GM18858 (cell line): Measurements from ENCODE around the gene SH3RF3.
A peak's percentile ranks its signal among the peaks of the same experiment; 100 is the strongest.

Experiments
- ATAC-seq: cut with Tn5 transposase; IDR thresholded peaks from one replicate; pipeline ENCODE4 v1.9.1; 2021; ENCODE audit not compliant: unreplicated experiment

The SH3RF3 gene

GRCh38 chr2:109233643-109234042 lies 104.6 kb downstream of the SH3RF3 start:
- ATAC-seq: no peak

- no peak for ATAC-seq
These were observed 105.3 kb downstream of the SH3RF3 start for GRCh38 chr2:109234355-109234754.

GRCh38 chr2:109236147-109236546 lies 107.1 kb downstream of the SH3RF3 start:
- ATAC-seq: no peak

- ATAC-seq: no peak
These were observed 108.8 kb downstream of the SH3RF3 start for GRCh38 chr2:109237792-109238191.

GRCh38 chr2:109238580-109238979 lies 109.6 kb downstream of the SH3RF3 start:
- peak; percentile 84 for ATAC-seq

GRCh38 chr2:109239720-109240119 lies 110.7 kb downstream of the SH3RF3 start:
- ATAC-seq: no peak

GRCh38 chr2:109242210-109242653 lies 113.2 kb downstream of the SH3RF3 start:
- no peak for ATAC-seq

- no peak for ATAC-seq
These were observed 113.8 kb downstream of the SH3RF3 start for GRCh38 chr2:109242654-109243331.

- no peak for ATAC-seq
These were observed 114.7 kb downstream of the SH3RF3 start for GRCh38 chr2:109243526-109244303.

GRCh38 chr2:109244304-109244582 lies 115.2 kb downstream of the SH3RF3 start:
- ATAC-seq: no peak

DNA sequence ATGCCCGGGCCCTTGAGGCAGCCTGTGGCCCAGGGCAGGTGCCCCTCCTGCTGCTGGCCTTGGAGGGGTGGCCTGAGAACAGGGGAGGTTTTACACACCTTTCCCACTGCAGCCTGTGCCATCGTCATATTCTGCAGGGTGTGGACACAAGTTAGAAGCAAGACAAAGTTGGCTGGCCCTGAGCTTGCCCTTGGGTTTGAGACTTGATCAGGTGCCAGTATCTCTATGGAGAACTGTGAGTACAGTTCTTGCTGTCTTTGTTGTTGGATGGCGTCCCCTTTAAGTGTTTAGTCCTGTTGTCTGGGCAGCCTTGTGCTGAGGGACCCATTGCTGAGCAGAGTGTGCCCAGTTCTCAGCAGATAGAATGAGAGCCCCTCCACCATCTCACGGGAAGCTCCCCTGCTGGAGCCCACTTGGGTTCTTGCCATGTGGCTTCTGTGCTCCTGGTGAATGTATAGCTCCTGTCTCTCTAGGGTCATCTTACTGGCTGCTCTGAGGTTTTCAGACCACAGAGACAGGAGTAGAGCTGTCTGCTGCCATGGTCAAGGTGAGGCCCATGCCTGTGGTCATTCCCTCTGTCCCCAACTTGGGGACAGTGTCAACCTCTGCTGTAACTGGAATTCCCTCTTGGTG lies 115.9 kb downstream of the SH3RF3 start:
- ATAC-seq: no peak

DNA sequence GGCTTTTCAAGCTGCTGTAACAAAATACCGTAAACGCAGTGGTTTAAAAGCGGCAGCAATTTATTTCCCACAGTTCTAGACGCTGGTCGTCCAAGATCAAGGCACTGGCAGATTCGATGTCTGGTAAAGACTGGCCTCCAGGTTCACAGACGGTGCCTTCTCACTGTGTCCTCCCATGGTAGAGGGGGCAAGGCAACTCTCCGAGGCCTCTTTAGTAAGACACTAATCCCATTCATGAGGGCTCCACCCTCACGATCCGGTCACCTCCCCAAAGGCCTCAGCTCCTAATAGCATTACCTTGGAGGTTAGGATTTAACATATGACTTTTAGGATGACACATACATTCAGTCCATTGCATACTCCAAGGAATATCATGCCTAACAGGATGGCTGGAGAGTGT lies 117.2 kb downstream of the SH3RF3 start:
- ATAC-seq: no peak

DNA sequence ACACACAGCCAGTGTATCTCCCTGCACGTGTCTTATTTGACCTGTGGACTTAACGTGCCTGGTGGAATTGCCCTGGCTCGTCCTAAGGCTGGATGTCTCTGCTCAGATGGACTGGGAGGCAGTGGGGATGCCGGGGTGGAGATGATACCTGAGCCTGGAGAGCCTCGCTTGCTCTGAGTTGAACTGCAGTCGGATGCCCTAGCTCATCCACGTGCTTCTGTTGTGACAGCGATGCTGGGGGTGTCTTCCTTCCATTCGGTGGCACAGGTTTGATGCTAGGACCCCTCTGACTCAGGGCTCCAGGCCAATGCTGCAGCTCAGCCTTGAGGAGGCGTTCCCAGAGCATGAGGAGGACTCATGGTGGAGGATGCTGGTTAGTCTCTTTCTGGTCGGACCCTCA lies 117.6 kb downstream of the SH3RF3 start:
- ATAC-seq: no peak

DNA sequence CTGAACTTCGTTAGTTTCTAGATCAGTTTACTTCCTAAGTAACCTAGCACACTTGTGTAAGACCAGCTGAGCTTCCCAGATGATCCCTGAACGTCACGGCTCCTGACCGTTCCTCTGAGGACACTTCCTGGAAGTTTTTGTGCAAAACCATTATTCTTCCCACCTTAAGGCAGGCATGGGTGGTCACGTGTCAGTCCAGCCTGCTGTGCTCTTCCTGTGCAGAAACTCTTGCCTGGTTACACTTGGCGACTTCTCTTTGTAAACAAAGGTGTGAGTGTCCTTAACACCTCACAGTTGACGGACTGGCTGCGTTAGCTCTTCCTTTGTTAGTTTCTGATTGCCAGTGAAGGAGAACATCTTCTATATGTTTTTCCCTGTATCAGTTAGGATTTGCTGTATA lies 118.3 kb downstream of the SH3RF3 start:
- no peak for ATAC-seq

- no peak for ATAC-seq
These were observed 118.8 kb downstream of the SH3RF3 start for GRCh38 chr2:109247812-109248211.

DNA sequence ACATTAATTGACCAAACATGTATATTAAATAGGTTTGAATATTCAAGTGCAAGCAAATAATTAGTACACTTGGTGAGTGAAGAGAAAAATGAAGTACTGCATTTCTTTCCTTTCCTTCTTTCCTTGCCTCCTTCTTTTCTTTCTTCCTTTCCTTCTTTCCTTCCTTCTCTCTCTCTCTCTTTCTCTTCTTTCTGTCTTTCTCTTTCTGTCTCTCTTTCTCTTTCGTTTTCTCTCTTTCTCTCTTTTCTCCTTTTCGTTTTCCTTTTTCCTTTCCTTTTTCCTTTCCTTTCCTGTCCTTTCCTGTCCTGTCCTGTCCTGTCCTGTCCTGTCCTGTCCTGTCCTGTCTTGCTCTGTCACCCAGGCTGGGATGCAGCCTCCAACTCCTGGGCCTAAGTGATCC lies 119.6 kb downstream of the SH3RF3 start:
- ATAC-seq: no peak

- no peak for ATAC-seq
These were observed 124.2 kb downstream of the SH3RF3 start for GRCh38 chr2:109253217-109253616.

- peak; percentile 74 for ATAC-seq
These were observed 125.3 kb downstream of the SH3RF3 start for GRCh38 chr2:109254174-109254904.

GRCh38 chr2:109255654-109256053 lies 126.6 kb downstream of the SH3RF3 start:
- ATAC-seq: no peak

- ATAC-seq: no peak
These were observed 127.1 kb downstream of the SH3RF3 start for GRCh38 chr2:109256111-109256510.

GRCh38 chr2:109256921-109257320 lies 127.9 kb downstream of the SH3RF3 start:
- no peak for ATAC-seq

DNA sequence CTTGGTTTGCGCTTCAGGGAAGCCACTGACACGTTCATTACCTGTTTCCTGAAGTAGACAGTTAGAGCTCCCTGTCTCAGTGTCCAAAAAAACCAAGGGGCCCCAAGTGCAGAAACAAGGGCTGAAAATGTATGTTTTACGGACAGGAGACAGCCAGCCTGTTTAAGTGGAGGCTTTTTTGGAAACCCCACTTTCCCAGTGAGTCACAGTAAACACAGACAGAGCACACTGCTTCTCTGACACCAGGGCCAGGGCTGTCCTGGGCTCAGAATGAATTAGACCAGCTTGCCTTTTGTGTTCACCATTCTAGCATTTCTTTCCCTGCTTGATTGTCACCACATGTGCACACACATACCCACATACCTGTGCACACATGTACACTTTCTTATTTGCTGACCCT lies 128.6 kb downstream of the SH3RF3 start:
- no peak for ATAC-seq
